ENCODE data around the gene ITGA5.

ITGA5 gene

GRCh38 chr12:54444206-54444605 is 25.1 kb upstream of the ITGA5 start:
- no peaks in the 10 kb centered on the region for H3K9me3 ChIP-seq (ENCODE audit: control insufficient read depth in 2 of 2, low read length in 2 of 2)
- H3K27me3 ChIP-seq (ENCODE audit: control insufficient read depth in 2 of 2, insufficient read depth in 2 of 2, low read length in 2 of 2) = no peaks in the 10 kb centered on the region
- no peaks in the 10 kb centered on the region for H3K36me3 ChIP-seq (ENCODE audit: control insufficient read depth in 2 of 2, insufficient read depth in 2 of 2, low read length in 2 of 2)
- no peak overlapping the region for H3K9ac ChIP-seq (ENCODE audit: low read depth in 1 of 2, low read length in 2 of 2)
- no peak overlapping the region for H3K4me3 ChIP-seq (ENCODE audit: low read length in 2 of 2)
- H3K27ac ChIP-seq (ENCODE audit: low read depth in 2 of 2, low read length in 2 of 2) = no peak overlapping the region
- H3K4me1 ChIP-seq (ENCODE audit: control insufficient read depth in 2 of 2, insufficient read depth in 2 of 2, low read length in 2 of 2) = peaks cover 0 to 3% of the 10 kb centered on the region in 2 donors

- Histone ChIP-seq H3K4me1 (ENCODE audit: control insufficient read depth in 2 of 2, insufficient read depth in 2 of 2, low read length in 2 of 2) (peaks cover 0 to 5% of the 10 kb centered on the region in 2 donors), H3K4me3 (ENCODE audit: low read length in 2 of 2) (no peak overlapping the region), H3K27ac (ENCODE audit: low read depth in 2 of 2, low read length in 2 of 2) (no peak overlapping the region), H3K9ac (ENCODE audit: low read depth in 1 of 2, low read length in 2 of 2) (no peak overlapping the region), H3K27me3 (ENCODE audit: control insufficient read depth in 2 of 2, insufficient read depth in 2 of 2, low read length in 2 of 2) (no peaks in the 10 kb centered on the region), H3K36me3 (ENCODE audit: control insufficient read depth in 2 of 2, insufficient read depth in 2 of 2, low read length in 2 of 2) (no peaks in the 10 kb centered on the region), H3K9me3 (ENCODE audit: control insufficient read depth in 2 of 2, low read length in 2 of 2) (no peaks in the 10 kb centered on the region)
Observed at GRCh38 chr12:54443446-54443845, 24.4 kb upstream of the ITGA5 start.

GRCh38 chr12:54442961-54443360 is 23.9 kb upstream of the ITGA5 start:
- H3K4me3 ChIP-seq (ENCODE audit: low read length in 2 of 2) = no peak overlapping the region
- no peak overlapping the region for H3K9ac ChIP-seq (ENCODE audit: low read depth in 1 of 2, low read length in 2 of 2)
- no peak overlapping the region for H3K27ac ChIP-seq (ENCODE audit: low read depth in 2 of 2, low read length in 2 of 2)
- H3K4me1 ChIP-seq (ENCODE audit: control insufficient read depth in 2 of 2, insufficient read depth in 2 of 2, low read length in 2 of 2) = peaks cover 0 to 5% of the 10 kb centered on the region in 2 donors
- no peaks in the 10 kb centered on the region for H3K9me3 ChIP-seq (ENCODE audit: control insufficient read depth in 2 of 2, low read length in 2 of 2)
- H3K36me3 ChIP-seq (ENCODE audit: control insufficient read depth in 2 of 2, insufficient read depth in 2 of 2, low read length in 2 of 2) = no peaks in the 10 kb centered on the region
- H3K27me3 ChIP-seq (ENCODE audit: control insufficient read depth in 2 of 2, insufficient read depth in 2 of 2, low read length in 2 of 2) = no peaks in the 10 kb centered on the region

DNA sequence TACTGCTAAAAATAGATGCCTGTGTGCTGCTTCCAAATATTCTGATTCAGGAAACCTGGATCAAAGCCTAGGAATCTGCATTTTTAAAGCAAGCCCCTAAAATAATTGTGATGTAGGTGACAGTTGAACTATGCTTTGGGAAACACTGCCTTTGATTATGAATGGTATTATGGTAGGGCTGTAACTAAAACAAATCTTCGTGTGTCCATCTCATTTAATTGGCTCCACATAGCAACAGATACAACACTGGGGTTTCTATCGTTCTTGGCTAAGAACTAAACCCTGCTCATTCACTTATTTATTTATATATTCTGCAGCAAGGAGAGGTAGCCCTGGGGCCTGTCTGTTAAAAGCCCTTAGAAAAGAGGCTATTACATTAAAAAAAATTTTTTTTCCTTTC is 23.0 kb upstream of the ITGA5 start:
- no peak overlapping the region for H3K9ac ChIP-seq (ENCODE audit: low read depth in 1 of 2, low read length in 2 of 2)
- H3K27me3 ChIP-seq (ENCODE audit: control insufficient read depth in 2 of 2, insufficient read depth in 2 of 2, low read length in 2 of 2) = no peaks in the 10 kb centered on the region
- no peak overlapping the region for H3K27ac ChIP-seq (ENCODE audit: low read depth in 2 of 2, low read length in 2 of 2)
- no peaks in the 10 kb centered on the region for H3K9me3 ChIP-seq (ENCODE audit: control insufficient read depth in 2 of 2, low read length in 2 of 2)
- peaks cover 0 to 5% of the 10 kb centered on the region in 2 donors for H3K4me1 ChIP-seq (ENCODE audit: control insufficient read depth in 2 of 2, insufficient read depth in 2 of 2, low read length in 2 of 2)
- H3K36me3 ChIP-seq (ENCODE audit: control insufficient read depth in 2 of 2, insufficient read depth in 2 of 2, low read length in 2 of 2) = no peaks in the 10 kb centered on the region
- no peak overlapping the region for H3K4me3 ChIP-seq (ENCODE audit: low read length in 2 of 2)

DNA sequence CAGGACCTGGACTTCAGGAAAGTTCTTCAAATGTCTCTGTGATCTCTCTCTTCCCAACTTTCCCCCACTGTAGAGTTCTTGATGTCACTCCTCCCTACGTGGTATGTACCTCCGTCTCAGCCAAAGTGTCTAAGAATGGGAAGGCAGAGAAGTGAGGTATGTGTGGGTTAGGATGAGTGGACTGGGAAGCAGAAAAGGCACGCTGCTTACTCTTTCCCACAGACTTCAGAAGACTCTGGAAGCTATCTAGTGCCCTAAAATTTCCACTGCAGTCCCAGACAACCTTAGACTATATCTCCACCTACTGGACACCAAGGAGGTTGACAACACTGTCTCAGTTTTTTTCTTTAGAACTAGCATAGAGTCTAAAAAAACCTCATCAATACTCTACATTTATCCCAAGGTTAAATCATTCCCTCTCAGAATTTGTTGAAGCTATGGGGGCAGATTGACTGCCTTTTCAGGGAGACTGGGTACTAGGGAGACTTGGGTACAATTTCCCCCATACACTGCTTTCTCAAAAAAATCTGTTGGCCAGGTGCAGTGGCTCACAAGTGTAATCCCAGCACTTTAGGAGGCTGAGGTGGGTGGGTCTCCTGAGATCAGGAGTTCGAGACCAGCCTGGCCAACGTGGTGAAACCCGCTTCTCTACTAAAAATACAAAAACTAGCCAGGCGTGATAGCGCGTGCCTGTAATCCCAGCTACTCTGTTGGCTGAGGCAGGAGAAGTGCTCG is 20.6 kb upstream of the ITGA5 start:
- Histone ChIP-seq H3K9me3 (ENCODE audit: control insufficient read depth in 2 of 2, low read length in 2 of 2) (no peaks in the 10 kb centered on the region), H3K27me3 (ENCODE audit: control insufficient read depth in 2 of 2, insufficient read depth in 2 of 2, low read length in 2 of 2) (no peaks in the 10 kb centered on the region), H3K36me3 (ENCODE audit: control insufficient read depth in 2 of 2, insufficient read depth in 2 of 2, low read length in 2 of 2) (no peaks in the 10 kb centered on the region), H3K4me1 (ENCODE audit: control insufficient read depth in 2 of 2, insufficient read depth in 2 of 2, low read length in 2 of 2) (peaks cover 0 to 5% of the 10 kb centered on the region in 2 donors), H3K4me3 (ENCODE audit: low read length in 2 of 2) (no peak overlapping the region), H3K9ac (ENCODE audit: low read depth in 1 of 2, low read length in 2 of 2) (no peak overlapping the region), H3K27ac (ENCODE audit: low read depth in 2 of 2, low read length in 2 of 2) (no peak overlapping the region)

DNA sequence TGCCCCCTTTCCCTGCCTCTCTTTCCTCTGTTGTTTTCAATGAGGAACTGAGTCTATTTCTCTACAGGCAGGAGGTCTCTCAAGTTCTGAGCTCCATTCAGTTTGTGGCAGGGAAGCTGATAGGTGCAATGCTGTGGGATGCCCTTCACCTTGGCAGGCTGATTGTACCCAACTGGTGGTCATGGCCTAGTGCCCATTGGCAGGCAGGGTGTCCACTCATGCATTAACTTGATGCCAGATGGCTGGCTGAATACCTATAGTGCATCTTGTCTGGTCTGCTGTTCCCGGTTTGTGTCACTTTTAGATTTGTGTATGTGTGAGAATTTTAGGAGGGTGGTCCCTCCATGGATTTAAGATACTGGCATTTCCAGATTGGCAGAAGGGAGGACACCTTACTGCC is 20.0 kb upstream of the ITGA5 start:
- Histone ChIP-seq H3K4me3 (ENCODE audit: low read length in 2 of 2) (no peak overlapping the region), H3K4me1 (ENCODE audit: control insufficient read depth in 2 of 2, insufficient read depth in 2 of 2, low read length in 2 of 2) (peaks cover 0 to 5% of the 10 kb centered on the region in 2 donors), H3K9me3 (ENCODE audit: control insufficient read depth in 2 of 2, low read length in 2 of 2) (no peaks in the 10 kb centered on the region), H3K27ac (ENCODE audit: low read depth in 2 of 2, low read length in 2 of 2) (no peak overlapping the region), H3K36me3 (ENCODE audit: control insufficient read depth in 2 of 2, insufficient read depth in 2 of 2, low read length in 2 of 2) (no peaks in the 10 kb centered on the region), H3K9ac (ENCODE audit: low read depth in 1 of 2, low read length in 2 of 2) (no peak overlapping the region), H3K27me3 (ENCODE audit: control insufficient read depth in 2 of 2, insufficient read depth in 2 of 2, low read length in 2 of 2) (no peaks in the 10 kb centered on the region)

DNA sequence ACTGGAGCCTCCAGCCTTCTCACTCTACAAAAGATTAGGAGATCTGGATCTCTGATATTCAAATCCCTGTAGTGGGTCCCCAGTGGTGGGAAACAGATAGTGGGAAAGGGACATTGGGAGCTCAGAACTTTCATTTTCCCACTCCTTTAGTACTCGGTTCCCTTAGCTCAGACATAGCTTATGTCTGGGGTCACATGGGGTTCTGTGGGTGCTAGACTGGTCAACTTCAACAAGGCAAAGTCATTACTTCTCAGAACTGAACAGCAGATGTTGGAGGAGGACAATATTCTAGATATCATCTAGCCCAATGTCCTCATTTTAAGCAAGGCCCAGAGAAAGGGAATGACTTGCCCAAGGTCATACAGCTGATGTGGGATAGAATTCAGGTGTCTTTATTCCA is 19.5 kb upstream of the ITGA5 start:
- no peaks in the 10 kb centered on the region for H3K27me3 ChIP-seq (ENCODE audit: control insufficient read depth in 2 of 2, insufficient read depth in 2 of 2, low read length in 2 of 2)
- no peaks in the 10 kb centered on the region for H3K9me3 ChIP-seq (ENCODE audit: control insufficient read depth in 2 of 2, low read length in 2 of 2)
- H3K4me3 ChIP-seq (ENCODE audit: low read length in 2 of 2) = no peak overlapping the region
- H3K36me3 ChIP-seq (ENCODE audit: control insufficient read depth in 2 of 2, insufficient read depth in 2 of 2, low read length in 2 of 2) = no peaks in the 10 kb centered on the region
- no peak overlapping the region for H3K27ac ChIP-seq (ENCODE audit: low read depth in 2 of 2, low read length in 2 of 2)
- H3K9ac ChIP-seq (ENCODE audit: low read depth in 1 of 2, low read length in 2 of 2) = no peak overlapping the region
- peaks cover 0 to 5% of the 10 kb centered on the region in 2 donors for H3K4me1 ChIP-seq (ENCODE audit: control insufficient read depth in 2 of 2, insufficient read depth in 2 of 2, low read length in 2 of 2)

DNA sequence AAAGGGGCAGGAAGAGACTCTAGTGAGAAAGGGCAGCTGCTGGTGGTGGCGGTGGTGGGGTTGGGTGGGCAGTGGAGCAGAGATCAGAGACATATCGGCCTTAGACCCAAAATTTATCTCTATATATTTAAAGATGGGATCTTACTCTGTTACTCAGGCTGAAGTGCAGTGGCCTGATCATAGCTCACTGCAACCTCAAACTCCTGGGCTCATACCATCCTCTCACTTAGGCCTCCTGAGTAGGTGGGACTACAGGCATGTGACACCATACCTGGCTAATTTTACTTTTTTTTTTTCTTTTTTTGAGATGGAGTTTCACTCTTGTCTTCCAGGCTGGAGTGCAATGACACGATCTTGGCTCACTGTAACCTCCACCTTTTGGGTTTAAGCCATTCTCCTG is 18.6 kb upstream of the ITGA5 start:
- no peaks in the 10 kb centered on the region for H3K27me3 ChIP-seq (ENCODE audit: control insufficient read depth in 2 of 2, insufficient read depth in 2 of 2, low read length in 2 of 2)
- H3K9me3 ChIP-seq (ENCODE audit: control insufficient read depth in 2 of 2, low read length in 2 of 2) = no peaks in the 10 kb centered on the region
- H3K27ac ChIP-seq (ENCODE audit: low read depth in 2 of 2, low read length in 2 of 2) = no peak overlapping the region
- no peak overlapping the region for H3K9ac ChIP-seq (ENCODE audit: low read depth in 1 of 2, low read length in 2 of 2)
- H3K36me3 ChIP-seq (ENCODE audit: control insufficient read depth in 2 of 2, insufficient read depth in 2 of 2, low read length in 2 of 2) = no peaks in the 10 kb centered on the region
- H3K4me3 ChIP-seq (ENCODE audit: low read length in 2 of 2) = no peak overlapping the region
- H3K4me1 ChIP-seq (ENCODE audit: control insufficient read depth in 2 of 2, insufficient read depth in 2 of 2, low read length in 2 of 2) = peaks cover 0 to 5% of the 10 kb centered on the region in 2 donors

GRCh38 chr12:54437243-54437642 is 18.2 kb upstream of the ITGA5 start:
- Histone ChIP-seq H3K36me3 (ENCODE audit: control insufficient read depth in 2 of 2, insufficient read depth in 2 of 2, low read length in 2 of 2) (no peaks in the 10 kb centered on the region), H3K9me3 (ENCODE audit: control insufficient read depth in 2 of 2, low read length in 2 of 2) (no peaks in the 10 kb centered on the region), H3K27ac (ENCODE audit: low read depth in 2 of 2, low read length in 2 of 2) (no peak overlapping the region), H3K4me3 (ENCODE audit: low read length in 2 of 2) (no peak overlapping the region), H3K4me1 (ENCODE audit: control insufficient read depth in 2 of 2, insufficient read depth in 2 of 2, low read length in 2 of 2) (peaks cover 2 to 8% of the 10 kb centered on the region in 2 donors), H3K27me3 (ENCODE audit: control insufficient read depth in 2 of 2, insufficient read depth in 2 of 2, low read length in 2 of 2) (no peaks in the 10 kb centered on the region), H3K9ac (ENCODE audit: low read depth in 1 of 2, low read length in 2 of 2) (no peak overlapping the region)

- peaks cover 9 to 12% of the 10 kb centered on the region in 2 donors for H3K4me1 ChIP-seq (ENCODE audit: control insufficient read depth in 2 of 2, insufficient read depth in 2 of 2, low read length in 2 of 2)
- H3K36me3 ChIP-seq (ENCODE audit: control insufficient read depth in 2 of 2, insufficient read depth in 2 of 2, low read length in 2 of 2) = no peaks in the 10 kb centered on the region
- H3K27me3 ChIP-seq (ENCODE audit: control insufficient read depth in 2 of 2, insufficient read depth in 2 of 2, low read length in 2 of 2) = peaks cover 0 to 3% of the 10 kb centered on the region in 2 donors
- no peak overlapping the region for H3K9ac ChIP-seq (ENCODE audit: low read depth in 1 of 2, low read length in 2 of 2)
- no peak overlapping the region for H3K4me3 ChIP-seq (ENCODE audit: low read length in 2 of 2)
- H3K27ac ChIP-seq (ENCODE audit: low read depth in 2 of 2, low read length in 2 of 2) = peak overlapping the region in 1 of 2 donors; percentile 50
- H3K9me3 ChIP-seq (ENCODE audit: control insufficient read depth in 2 of 2, low read length in 2 of 2) = no peaks in the 10 kb centered on the region
Observed at GRCh38 chr12:54432815-54433164, 13.7 kb upstream of the ITGA5 start.
